Activated T-cell treated with anti-CD3 and anti-CD28 coated beads, Interleukin-2, amount 50 U/mL, for 72 hours (primary cell): ENCODE measurements around the gene SSB. TPM values are rescaled to one million over a fixed set of nuclear protein-coding genes. Genes with fewer than 3 reads are reported as not detected.
"Not testable (repeated sequence)": the region's sequence is repeated elsewhere in the genome, so short reads cannot be mapped to it uniquely, and the experiment has no call there.

Experiments used
- ATAC-seq, 2 donors: fragments of 150-1000 bp; cut with Tn5 transposase; replicated peaks in 1 of 2; 2 replicates each; pipeline ENCODE4 v1.10.0; 2021; ENCODE audit warnings: moderate library complexity in 2 of 2, mild to moderate bottlenecking in 1 of 2
- DNase-seq, 2 donors: peaks; one replicate each; pipeline ENCODE4 v3.0.0; 2021 to 2022; ENCODE audit warnings: mixed read lengths in 1 of 2
- H3K27ac Mint-ChIP-seq: one replicate; pipeline ENCODE4 v1.8.0; 2022; ENCODE audit warnings: mild to moderate bottlenecking, moderate library complexity, mixed read lengths
- H3K27me3 Mint-ChIP-seq: one replicate; pipeline ENCODE4 v1.8.0; 2022; ENCODE audit warnings: low read depth, mixed read lengths
- H3K36me3 Mint-ChIP-seq, 2 donors: one replicate each; pipeline ENCODE4 v1.8.0; 2022; ENCODE audit warnings: mixed read lengths in 2 of 2, mild to moderate bottlenecking in 1 of 2; ENCODE audit not compliant: insufficient read depth in 2 of 2
- H3K4me1 Mint-ChIP-seq: one replicate; pipeline ENCODE4 v1.8.0; 2022; ENCODE audit warnings: low read depth, mixed read lengths
- H3K4me3 Mint-ChIP-seq, 2 donors: one replicate each; pipeline ENCODE4 v1.8.0; 2022; ENCODE audit warnings: mild to moderate bottlenecking in 2 of 2, mixed read lengths in 2 of 2, moderate library complexity in 2 of 2
- H3K9me3 Mint-ChIP-seq, 2 donors: one replicate each; pipeline ENCODE4 v1.8.0; 2022; ENCODE audit warnings: mixed read lengths in 2 of 2
- total RNA-seq, 2 donors: library from RNA; stranded (reverse); gene quantifications; one replicate each; pipeline ENCODE4 v1.2.3, GENCODE V29; 2022

Gene SSB
- total RNA-seq, 2 donors from 2014 or later, result 65.9 to 75.0 TPM

DNA sequence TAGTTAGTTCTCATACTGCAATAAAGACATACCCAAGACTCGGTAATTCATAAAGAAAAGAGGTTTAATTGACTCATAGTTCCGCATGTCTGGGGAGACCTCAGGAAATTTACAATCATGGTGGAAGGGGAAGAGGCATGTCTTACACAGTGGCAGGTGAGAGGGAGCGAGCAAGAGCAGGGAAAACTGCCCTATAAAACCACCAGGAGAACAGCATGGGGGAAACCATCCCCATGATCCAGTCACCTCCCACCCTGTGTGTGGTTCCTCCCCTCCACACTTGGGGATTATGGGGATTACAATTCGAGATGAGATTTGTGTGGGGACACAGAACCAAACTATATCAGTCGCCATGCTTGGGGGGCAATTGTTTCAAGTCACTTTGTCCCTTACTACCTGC lies 1.1 kb upstream of the SSB start:
- H3K9me3 Mint-ChIP-seq, result no peaks in the 10 kb centered on the region
- peak overlapping the region; percentile 29 to 53 for H3K4me3 Mint-ChIP-seq
- peaks cover 0 to 6% of the 10 kb centered on the region in 2 donors for H3K36me3 Mint-ChIP-seq
- no peak for ATAC-seq
- DNase-seq, result no peak
- no peaks in the 10 kb centered on the region for H3K27me3 Mint-ChIP-seq
- H3K27ac Mint-ChIP-seq, result peak overlapping the region; percentile 21
- peaks cover 10% of the 10 kb centered on the region for H3K4me1 Mint-ChIP-seq

DNA sequence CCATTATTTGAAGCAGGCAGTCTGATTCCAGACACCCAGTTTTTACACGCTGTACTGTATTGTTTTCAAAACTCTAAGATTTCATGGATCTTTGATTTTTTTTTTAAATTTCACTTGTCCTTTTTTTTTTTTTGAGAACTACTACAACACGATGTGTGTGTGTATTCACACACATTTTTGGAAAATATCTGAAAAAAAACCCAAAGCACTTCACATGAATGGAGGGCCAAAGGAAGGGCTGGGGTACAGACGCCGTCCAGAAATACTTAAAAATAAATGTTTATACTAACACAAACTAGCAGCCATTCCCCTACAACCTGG lies 314 bp upstream of the SSB start:
- no peaks in the 10 kb centered on the region for H3K9me3 Mint-ChIP-seq
- H3K36me3 Mint-ChIP-seq, result peaks cover 0 to 6% of the 10 kb centered on the region in 2 donors
- DNase-seq, result no peak
- H3K4me1 Mint-ChIP-seq, result peaks cover 13% of the 10 kb centered on the region
- H3K27ac Mint-ChIP-seq, result peak overlapping the region; percentile 92
- no peaks in the 10 kb centered on the region for H3K27me3 Mint-ChIP-seq
- no peak for ATAC-seq
- peak overlapping the region; percentile 87 to 96 for H3K4me3 Mint-ChIP-seq

DNA sequence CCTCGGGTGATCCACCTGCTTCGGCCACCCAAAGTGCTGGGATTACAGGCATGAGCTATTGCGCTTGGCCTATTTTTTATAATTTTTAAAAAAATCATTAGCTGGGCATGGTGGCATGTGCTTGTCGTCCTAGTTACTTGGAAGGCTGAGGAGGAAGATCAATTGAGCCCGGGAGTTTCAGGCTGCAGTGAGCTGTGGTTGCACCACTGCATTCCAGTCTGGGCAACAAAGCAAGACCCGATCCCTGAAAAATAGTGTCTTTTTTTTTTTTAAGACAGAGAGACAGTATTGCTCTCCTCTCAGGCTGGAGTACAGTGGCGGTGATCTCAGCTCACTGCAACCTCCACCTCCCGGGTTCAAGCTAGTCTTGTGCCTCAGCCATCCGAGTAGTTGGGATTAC lies 4.8 kb downstream of the SSB start:
- H3K36me3 Mint-ChIP-seq, result peaks cover 0 to 29% of the 10 kb centered on the region in 2 donors
- no peak for DNase-seq
- H3K27me3 Mint-ChIP-seq, result no peaks in the 10 kb centered on the region
- peaks cover 13% of the 10 kb centered on the region for H3K4me1 Mint-ChIP-seq
- no peaks in the 10 kb centered on the region for H3K9me3 Mint-ChIP-seq
- no peak overlapping the region for H3K4me3 Mint-ChIP-seq
- no peak for ATAC-seq
- H3K27ac Mint-ChIP-seq, result no peak overlapping the region

DNA sequence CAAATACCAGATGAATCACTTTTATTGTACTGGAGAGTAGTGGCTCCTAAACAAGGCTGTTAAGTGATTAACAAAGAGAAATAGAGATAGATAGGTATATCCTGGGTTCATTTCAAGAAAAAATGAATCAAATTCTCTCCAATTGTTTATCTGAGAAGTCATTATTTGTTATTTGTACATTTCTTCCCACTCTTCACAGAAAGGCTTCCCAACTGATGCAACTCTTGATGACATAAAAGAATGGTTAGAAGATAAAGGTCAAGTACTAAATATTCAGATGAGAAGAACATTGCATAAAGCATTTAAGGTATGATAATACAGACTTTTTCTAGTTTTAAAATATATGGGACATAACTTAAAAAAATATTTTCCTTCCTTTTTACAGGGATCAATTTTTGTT lies 7.9 kb downstream of the SSB start:
- H3K4me1 Mint-ChIP-seq, result peaks cover 13% of the 10 kb centered on the region
- H3K27me3 Mint-ChIP-seq, result no peaks in the 10 kb centered on the region
- H3K36me3 Mint-ChIP-seq, result peaks cover 5 to 39% of the 10 kb centered on the region in 2 donors
- H3K27ac Mint-ChIP-seq, result no peak overlapping the region
- no peak for DNase-seq
- H3K4me3 Mint-ChIP-seq, result no peak overlapping the region
- H3K9me3 Mint-ChIP-seq, result no peaks in the 10 kb centered on the region
- no peak for ATAC-seq

- Mint-ChIP-seq H3K9me3 (no peaks in the 10 kb centered on the region), H3K36me3 (peaks cover 5 to 39% of the 10 kb centered on the region in 2 donors), H3K27ac (peak overlapping the region; percentile 45), H3K4me1 (no peaks in the 10 kb centered on the region), H3K27me3 (no peaks in the 10 kb centered on the region), H3K4me3 (no peak overlapping the region)
- ATAC-seq (no peak), DNase-seq (no peak)
Observed at GRCh38 chr2:169808221-169808620, 9.6 kb downstream of the SSB start.

DNA sequence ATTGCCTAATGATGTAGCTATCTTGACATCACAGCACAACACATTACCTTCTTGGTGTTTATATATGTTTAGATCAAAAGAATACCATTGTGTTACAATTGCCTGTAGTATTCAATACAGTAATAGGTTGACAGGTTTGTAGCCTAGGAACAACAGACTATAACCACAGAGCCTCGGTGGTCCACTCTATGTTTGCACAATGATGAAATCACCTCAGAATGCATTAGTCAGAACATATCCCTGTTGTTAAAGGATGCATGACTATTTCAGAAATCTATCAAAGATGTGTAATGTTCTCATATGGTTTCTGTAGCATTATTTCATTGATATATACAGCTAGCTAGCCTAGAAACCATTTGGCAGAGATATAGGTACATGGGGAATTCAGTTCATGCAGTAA lies 17.2 kb downstream of the SSB start:
- Mint-ChIP-seq H3K27me3 (no peaks in the 10 kb centered on the region), H3K27ac (peak overlapping the region; percentile 89), H3K9me3 (peaks cover 1 to 2% of the 10 kb centered on the region in 2 donors)

GRCh38 chr2:169816961-169817360 lies 18.3 kb downstream of the SSB start:
- not testable (repeated sequence) for H3K9me3 Mint-ChIP-seq, H3K4me3 Mint-ChIP-seq, H3K27me3 Mint-ChIP-seq, DNase-seq, H3K27ac Mint-ChIP-seq, ATAC-seq
- Mint-ChIP-seq H3K4me1 (peaks cover 39% of the 10 kb centered on the region), H3K36me3 (peaks cover 27 to 41% of the 10 kb centered on the region in 2 donors)

More for the DNA sequence above, 17.2 kb downstream of the SSB start:
- peaks cover 26 to 34% of the 10 kb centered on the region in 2 donors for H3K36me3 Mint-ChIP-seq
- peak overlapping the region in 1 of 2 donors; percentile 25 for H3K4me3 Mint-ChIP-seq
- peak; percentile 95 to 97 for ATAC-seq
- peaks cover 28% of the 10 kb centered on the region for H3K4me1 Mint-ChIP-seq
- DNase-seq, result no peak

GRCh38 chr2:169817369-169817768 lies 18.7 kb downstream of the SSB start:
- not testable (repeated sequence) for DNase-seq, ATAC-seq, H3K4me3 Mint-ChIP-seq, H3K9me3 Mint-ChIP-seq, H3K27ac Mint-ChIP-seq, H3K27me3 Mint-ChIP-seq
- Mint-ChIP-seq H3K36me3 (peaks cover 27 to 42% of the 10 kb centered on the region in 2 donors), H3K4me1 (peaks cover 43% of the 10 kb centered on the region)

GRCh38 chr2:169818241-169818640 lies 19.6 kb downstream of the SSB start:
- no peak for DNase-seq
- H3K9me3 Mint-ChIP-seq, result peaks cover 2 to 3% of the 10 kb centered on the region in 2 donors
- no peak for ATAC-seq
- H3K4me1 Mint-ChIP-seq, result peaks cover 52% of the 10 kb centered on the region
- no peaks in the 10 kb centered on the region for H3K27me3 Mint-ChIP-seq
- peaks cover 27 to 43% of the 10 kb centered on the region in 2 donors for H3K36me3 Mint-ChIP-seq
- H3K27ac Mint-ChIP-seq, result no peak overlapping the region
- no peak overlapping the region for H3K4me3 Mint-ChIP-seq

DNA sequence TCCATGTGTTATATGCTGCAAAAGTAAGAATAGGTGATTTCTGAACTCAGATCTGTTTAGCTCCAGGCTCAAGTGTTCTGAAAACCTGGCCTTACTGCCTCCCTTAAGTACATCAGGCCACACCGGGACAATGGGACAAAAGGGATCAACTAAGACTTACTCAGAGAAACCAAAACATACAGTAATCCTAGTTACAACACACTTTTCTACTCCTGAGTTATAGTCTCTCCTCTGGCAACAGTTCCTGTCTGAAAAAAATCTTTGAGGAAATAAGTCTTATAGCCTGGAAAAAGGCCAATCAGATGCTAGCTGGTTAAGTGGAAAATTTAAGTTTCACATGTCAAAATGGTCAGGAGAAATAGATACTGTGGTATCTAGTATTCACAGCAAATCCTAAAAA lies 20.4 kb downstream of the SSB start:
- Mint-ChIP-seq H3K27ac (peak overlapping the region; percentile 75), H3K36me3 (peaks cover 27 to 45% of the 10 kb centered on the region in 2 donors), H3K27me3 (no peaks in the 10 kb centered on the region), H3K4me1 (peaks cover 61% of the 10 kb centered on the region), H3K9me3 (peaks cover 2 to 3% of the 10 kb centered on the region in 2 donors), H3K4me3 (no peak overlapping the region)
- no peak for ATAC-seq
- no peak for DNase-seq

DNA sequence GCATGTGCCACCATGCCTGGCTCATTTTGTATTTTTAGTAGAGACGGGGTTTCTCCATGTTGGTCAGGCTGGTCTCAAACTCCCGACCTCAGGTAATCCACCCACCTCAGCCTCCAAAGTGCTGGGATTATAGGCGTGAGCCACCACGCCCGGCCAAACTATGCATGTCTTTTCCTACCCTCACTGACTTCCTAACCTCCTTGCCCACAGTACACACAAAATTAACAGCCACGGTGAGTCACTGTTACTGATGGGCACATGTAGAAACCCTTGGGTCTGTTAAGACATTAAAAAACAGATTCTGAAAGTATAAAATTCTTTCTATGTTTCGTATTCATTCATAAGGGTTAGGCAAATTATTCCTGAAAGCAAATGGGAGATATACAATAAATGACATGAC lies 21.4 kb downstream of the SSB start:
- H3K27ac Mint-ChIP-seq, result peak overlapping the region; percentile 52
- H3K4me3 Mint-ChIP-seq, result peak overlapping the region in 1 of 2 donors; percentile 31
- H3K36me3 Mint-ChIP-seq, result peaks cover 27 to 45% of the 10 kb centered on the region in 2 donors
- H3K27me3 Mint-ChIP-seq, ATAC-seq, H3K9me3 Mint-ChIP-seq: not testable (repeated sequence)
- H3K4me1 Mint-ChIP-seq, result peaks cover 64% of the 10 kb centered on the region
- DNase-seq, result peak in 1 of 2 donors; percentile 14

- Mint-ChIP-seq H3K4me1 (peaks cover 57% of the 10 kb centered on the region), H3K27me3 (no peaks in the 10 kb centered on the region), H3K9me3 (peaks cover 2 to 3% of the 10 kb centered on the region in 2 donors), H3K36me3 (peaks cover 13 to 28% of the 10 kb centered on the region in 2 donors), H3K27ac (peak overlapping the region; percentile 82), H3K4me3 (peak overlapping the region; percentile 58 to 76)
- DNase-seq, result no peak
- ATAC-seq, result no peak
Observed at GRCh38 chr2:169822036-169822435, 23.4 kb downstream of the SSB start.

GRCh38 chr2:169822785-169823392 lies 24.2 kb downstream of the SSB start:
- Mint-ChIP-seq H3K27me3 (no peaks in the 10 kb centered on the region), H3K9me3 (peaks cover 0 to 3% of the 10 kb centered on the region in 2 donors), H3K4me3 (peak overlapping the region; percentile 76 to 95), H3K36me3 (peaks cover 7 to 24% of the 10 kb centered on the region in 2 donors), H3K4me1 (peaks cover 56% of the 10 kb centered on the region), H3K27ac (peak overlapping the region; percentile 82)
- no peak for ATAC-seq
- no peak for DNase-seq

- peaks cover 0 to 2% of the 10 kb centered on the region in 2 donors for H3K9me3 Mint-ChIP-seq
- H3K27ac Mint-ChIP-seq, result peak overlapping the region; percentile 92
- H3K4me1 Mint-ChIP-seq, result peaks cover 66% of the 10 kb centered on the region
- DNase-seq (no peak), ATAC-seq (no peak)
- H3K4me3 Mint-ChIP-seq, result peak overlapping the region; percentile 93 to 95
- H3K27me3 Mint-ChIP-seq, result no peaks in the 10 kb centered on the region
- H3K36me3 Mint-ChIP-seq, result peaks cover 7 to 26% of the 10 kb centered on the region in 2 donors
Observed at GRCh38 chr2:169823996-169824372, 25.3 kb downstream of the SSB start.
